Gastrocnemius medialis (tissue), 4 donors: ENCODE results near the gene VTCN1. TPM values are rescaled to one million over a fixed set of nuclear protein-coding genes. Genes with fewer than 3 reads are reported as not detected.
"Not testable (repeated sequence)": the region's sequence is repeated elsewhere in the genome, so short reads cannot be mapped to it uniquely, and the experiment has no call there.

Experiments
- ATAC-seq, 2 donors: fragments of 150-250 bp; one replicate each; pipeline ENCODE4 v1.9.1; 2016
- DNase-seq, 2 donors: peaks; one replicate each; pipeline ENCODE4 v3.0.0-alpha.2; 2019
- H3K27ac ChIP-seq, 4 donors: fragments of 200-600 bp; sonication (generic); 1 replicate in 1 of 4; 2 replicates in 3 of 4; pipeline ENCODE4 v1.5.1; 2016 to 2018; ENCODE audit warnings: mild to moderate bottlenecking in 2 of 4, moderate library complexity in 1 of 4
- H3K27me3 ChIP-seq, 3 donors: fragments of 200-600 bp; sonication (generic) in 2 of 3; 1 replicate in 1 of 3; 2 replicates in 2 of 3; pipeline versions ENCODE4 v1.5.1 to v1.6.0; 2016 to 2019; ENCODE audit warnings: mild to moderate bottlenecking in 1 of 3, moderate library complexity in 1 of 3
- H3K36me3 ChIP-seq, 2 donors: fragments of 200-600 bp; sonication (generic) in 1 of 2; one replicate each; pipeline ENCODE4 v1.5.1; 2017 to 2018
- H3K4me1 ChIP-seq, 2 donors: fragments of 200-600 bp; sonication (generic) in 1 of 2; one replicate each; pipeline ENCODE4 v1.5.1; 2016 to 2017; ENCODE audit warnings: mild to moderate bottlenecking in 2 of 2
- H3K4me3 ChIP-seq, 4 donors: fragments of 200-600 bp; sonication (generic) in 3 of 4; 1 replicate in 1 of 4; 2 replicates in 3 of 4; pipeline ENCODE4 v1.5.1; 2016 to 2019; ENCODE audit warnings: mild to moderate bottlenecking in 2 of 4
- H3K9me3 ChIP-seq, 3 donors: fragments of 200-600 bp; sonication (generic) in 2 of 3; 1 replicate in 1 of 3; 2 replicates in 2 of 3; pipeline ENCODE4 v1.5.1; 2016 to 2019
- CTCF ChIP-seq, 5 experiments: fragments of 450-650 bp in 3 of 5; fragments of 200-600 bp in 2 of 5; sonication (generic) in 2 of 5; IDR thresholded peaks in 4 of 5; conservative IDR thresholded peaks in 1 of 5; 1 replicate in 4 of 5; 2 replicates in 1 of 5; pipeline ENCODE4 v1.5.1; 2016 to 2019; ENCODE audit warnings: antibody characterized with exemption in 5 of 5, mild to moderate bottlenecking in 3 of 5, moderate library complexity in 3 of 5
- POLR2A ChIP-seq, 2 donors: fragments of 450-650 bp; IDR thresholded peaks; one replicate each; pipeline ENCODE4 v1.6.1; 2017; ENCODE audit warnings: antibody characterized with exemption in 2 of 2, mild to moderate bottlenecking in 2 of 2, moderate library complexity in 2 of 2
- in situ Hi-C, 4 donors: fragments of 200-750 bp; cut with MboI; loops; one replicate each; pipeline versions ENCODE4 v1.15.0 to v1.8.0; 2017; ENCODE audit warnings: low sequenced_read_pairs in 4 of 4
- intact Hi-C: fragments of 100-400 bp; cut with DNase I; formaldehyde crosslinking; loops from one replicate; pipeline ENCODE4 v1.15.1; 2023; ENCODE audit warnings: low total_unique reads
- total RNA-seq, 4 donors: library from RNA; depleted of rRNA; stranded (reverse); fragments of >200 nt; gene quantifications; one replicate each; pipeline versions ENCODE4 v1.1.0 to v1.2.3, GENCODE V29; 2016

Gene VTCN1
- total RNA-seq, 4 donors from 2014 or later, result not detected

GRCh38 chr1:117161887-117162286 is 48.8 kb downstream of the VTCN1 start:
- no peak overlapping the region for H3K4me3 ChIP-seq
- H3K9me3 ChIP-seq, result no peaks in the 10 kb centered on the region
- no peak overlapping the region for H3K27ac ChIP-seq
- no peak for ATAC-seq
- intact Hi-C loops, result no loop called here
- no peaks in the 10 kb centered on the region for H3K36me3 ChIP-seq
- H3K27me3 ChIP-seq, result no peaks in the 10 kb centered on the region
- TF ChIP-seq CTCF (IDR thresholded peaks at IDR 0.05 in 4 of 5, conservative IDR thresholded peaks at IDR 0.05 in 1 of 5), result no peak
- TF ChIP-seq POLR2A (IDR thresholded peaks at IDR 0.05), result no peak
- no peak for DNase-seq
- no peaks in the 10 kb centered on the region for H3K4me1 ChIP-seq
- in situ Hi-C loops, result no loop called here

GRCh38 chr1:117151305-117151704 is 59.4 kb downstream of the VTCN1 start:
- in situ Hi-C loops, intact Hi-C loops, H3K4me3 ChIP-seq, H3K36me3 ChIP-seq, ATAC-seq, H3K27ac ChIP-seq, H3K9me3 ChIP-seq, H3K27me3 ChIP-seq, DNase-seq: not testable (repeated sequence)
- H3K4me1 ChIP-seq, result peaks cover 15 to 23% of the 10 kb centered on the region in 2 donors

- Histone ChIP-seq H3K4me1 (peaks cover 15 to 23% of the 10 kb centered on the region in 2 donors), H3K9me3 (no peaks in the 10 kb centered on the region), H3K4me3 (no peak overlapping the region), H3K36me3 (no peaks in the 10 kb centered on the region), H3K27ac (no peak overlapping the region), H3K27me3 (no peaks in the 10 kb centered on the region)
- ATAC-seq (no peak), DNase-seq (no peak)
- TF ChIP-seq CTCF (IDR thresholded peaks at IDR 0.05 in 4 of 5, conservative IDR thresholded peaks at IDR 0.05 in 1 of 5) (no peak), POLR2A (IDR thresholded peaks at IDR 0.05) (no peak)
- intact Hi-C loops, result no loop called here
- in situ Hi-C loops, result no loop called here
Measured at GRCh38 chr1:117150316-117150715, 60.4 kb downstream of the VTCN1 start.

- no peak for TF ChIP-seq CTCF (IDR thresholded peaks at IDR 0.05 in 4 of 5, conservative IDR thresholded peaks at IDR 0.05 in 1 of 5)
- TF ChIP-seq POLR2A (IDR thresholded peaks at IDR 0.05), result no peak
- Histone ChIP-seq H3K27me3 (no peaks in the 10 kb centered on the region), H3K36me3 (no peaks in the 10 kb centered on the region), H3K4me3 (peak overlapping the region in 2 of 4 donors; percentile 0 to 6), H3K4me1 (peaks cover 15 to 23% of the 10 kb centered on the region in 2 donors), H3K9me3 (no peaks in the 10 kb centered on the region), H3K27ac (peak overlapping the region; percentile 46 to 75 (median 59))
- in situ Hi-C loops (no loop called here), intact Hi-C loops (no loop called here)
- ATAC-seq, result peak; percentile 86 to 88
- DNase-seq, result no peak
Measured at GRCh38 chr1:117147856-117148588, 62.7 kb downstream of the VTCN1 start.

GRCh38 chr1:117147341-117147831 is 63.3 kb downstream of the VTCN1 start:
- ATAC-seq, result peak in 1 of 2 donors; percentile 40
- no peak for TF ChIP-seq CTCF (IDR thresholded peaks at IDR 0.05 in 4 of 5, conservative IDR thresholded peaks at IDR 0.05 in 1 of 5)
- no peak for TF ChIP-seq POLR2A (IDR thresholded peaks at IDR 0.05)
- Histone ChIP-seq H3K4me1 (peaks cover 15 to 23% of the 10 kb centered on the region in 2 donors), H3K9me3 (no peaks in the 10 kb centered on the region), H3K27ac (peak overlapping the region; percentile 46 to 75 (median 59)), H3K36me3 (no peaks in the 10 kb centered on the region), H3K27me3 (no peaks in the 10 kb centered on the region), H3K4me3 (peak overlapping the region in 1 of 4 donors; percentile 0)
- in situ Hi-C loops (no loop called here), intact Hi-C loops (no loop called here)
- DNase-seq, result no peak
